IMR-90 (cell line): ENCODE data around the gene PPM1L. TPM values are rescaled to one million over a fixed set of nuclear protein-coding genes. Genes with fewer than 3 reads are reported as not detected.

Experiments used
- ATAC-seq: fragments of 200-7000 bp; cut with Tn5 transposase; 2 replicates; pipeline ENCODE4 v1.9.1; 2020; ENCODE audit warnings: low read depth, mild to moderate bottlenecking, moderate library complexity
- BruUV-seq: library from RNA; stranded (reverse); fragments of 400-500 nt; replicated peaks from 2 replicates; lab custom pipeline; 2021; lab: Mats Ljungman, UMichigan
- CTCF ChIA-PET: fragments of 300-600 bp; formaldehyde crosslinking; extraction: SDS; loops from one replicate; lab custom pipeline; 2021; ENCODE audit warnings: antibody characterized with exemption; lab: Yijun Ruan, JAX
- POLR2A ChIA-PET: fragments of 300-600 bp; sonication (Branson Sonifier 250); formaldehyde crosslinking; loops from one replicate; lab custom pipeline; 2022; ENCODE audit warnings: antibody characterized with exemption; ENCODE audit not compliant: unreplicated experiment; lab: Charles Lee
- DNase-seq: peaks from one replicate; pipeline ENCODE4 v3.0.0; 2013
- H2AFZ ChIP-seq: replicated peaks from 2 replicates; pipeline ENCODE3; 2013; ENCODE audit warnings: low read length, mild to moderate bottlenecking; ENCODE audit not compliant: poor library complexity
- H2AK5ac ChIP-seq: 2 replicates; pipeline ENCODE4 v1.6.1; 2013; ENCODE audit warnings: low read depth, low read length, inconsistent platforms
- H2AK9ac ChIP-seq: replicated peaks from 2 replicates; pipeline ENCODE3; 2013; ENCODE audit warnings: mild to moderate bottlenecking, low read depth, low read length, moderate library complexity; ENCODE audit not compliant: poor library complexity
- H2BK120ac ChIP-seq: 2 replicates; pipeline ENCODE4 v1.6.1; 2013; ENCODE audit warnings: low read depth, low read length, inconsistent platforms
- H2BK15ac ChIP-seq: 3 replicates; pipeline ENCODE4 v1.6.1; 2013; ENCODE audit warnings: low read depth, low read length, inconsistent platforms
- H2BK20ac ChIP-seq: 2 replicates; pipeline ENCODE4 v1.6.1; 2013; ENCODE audit warnings: low read depth, mild to moderate bottlenecking, inconsistent platforms, low read length, moderate library complexity
- H2BK5ac ChIP-seq: 2 replicates; pipeline ENCODE4 v1.6.1; 2013; ENCODE audit warnings: mild to moderate bottlenecking, low read depth, low read length, inconsistent platforms; ENCODE audit not compliant: poor library complexity, severe bottlenecking
- H3K14ac ChIP-seq: replicated peaks from 2 replicates; pipeline ENCODE4 v1.6.1; 2013; ENCODE audit warnings: low read depth, low read length, inconsistent platforms
- H3K18ac ChIP-seq: 2 replicates; pipeline ENCODE4 v1.6.1; 2013; ENCODE audit warnings: low read depth, low read length, control low read depth
- H3K23ac ChIP-seq: 2 replicates; pipeline ENCODE4 v1.6.1; 2013; ENCODE audit warnings: low read depth, low read length, inconsistent platforms
- H3K27ac ChIP-seq: 2 replicates; pipeline ENCODE4 v1.5.1; 2013; ENCODE audit warnings: mild to moderate bottlenecking, control low read depth, low read length; ENCODE audit not compliant: insufficient read depth
- H3K27me3 ChIP-seq: 2 replicates; pipeline ENCODE4 v1.6.1; 2013; ENCODE audit warnings: low read length; ENCODE audit not compliant: control insufficient read depth, insufficient read depth
- H3K36me3 ChIP-seq: 2 replicates; pipeline ENCODE4 v1.6.1; 2013; ENCODE audit warnings: low read length, mixed read lengths; ENCODE audit not compliant: control insufficient read depth, insufficient read depth
- H3K4ac ChIP-seq: 2 replicates; pipeline ENCODE4 v1.6.1; 2013; ENCODE audit warnings: low read depth, low read length, inconsistent platforms
- H3K4me1 ChIP-seq: 2 replicates; pipeline ENCODE4 v1.6.1; 2013; ENCODE audit warnings: low read length, mixed read lengths; ENCODE audit not compliant: control insufficient read depth, insufficient read depth
- H3K4me2 ChIP-seq: 2 replicates; pipeline ENCODE4 v1.6.1; 2013; ENCODE audit warnings: low read depth, mild to moderate bottlenecking, control low read depth, low read length, moderate library complexity
- H3K4me3 ChIP-seq: 2 replicates; pipeline ENCODE4 v1.5.1; 2013; ENCODE audit warnings: low read depth, mild to moderate bottlenecking, control low read depth, low read length, moderate library complexity; ENCODE audit not compliant: insufficient read depth
- H3K56ac ChIP-seq: 2 replicates; pipeline ENCODE4 v1.6.1; 2013; ENCODE audit warnings: low read length, inconsistent platforms; ENCODE audit not compliant: insufficient read depth; ENCODE audit errors: extremely low read depth
- H3K79me1 ChIP-seq, 2 experiments: 2 replicates each; pipeline ENCODE4 v1.6.1; 2013; ENCODE audit warnings: low read length in 2 of 2, inconsistent platforms in 1 of 2, low read depth in 1 of 2
- H3K9ac ChIP-seq: 2 replicates; pipeline ENCODE4 v1.6.1; 2013; ENCODE audit warnings: low read depth, low read length, control low read depth
- H3K9me1 ChIP-seq: 2 replicates; pipeline ENCODE4 v1.6.1; 2013; ENCODE audit warnings: low read length, inconsistent platforms; ENCODE audit not compliant: insufficient read depth
- H3K9me3 ChIP-seq: 2 replicates; pipeline ENCODE4 v1.6.1; 2013; ENCODE audit warnings: low read length; ENCODE audit not compliant: control insufficient read depth, insufficient read depth
- H4K20me1 ChIP-seq: 2 replicates; pipeline ENCODE4 v1.6.1; 2013; ENCODE audit warnings: low read length, inconsistent platforms; ENCODE audit not compliant: insufficient read depth
- H4K5ac ChIP-seq: 2 replicates; pipeline ENCODE4 v1.6.1; 2013; ENCODE audit warnings: mild to moderate bottlenecking, low read depth, low read length, control low read depth
- H4K8ac ChIP-seq, 2 experiments: 2 replicates each; pipeline ENCODE4 v1.6.1; 2013; ENCODE audit warnings: low read depth in 2 of 2, low read length in 2 of 2, control low read depth in 1 of 2, inconsistent platforms in 1 of 2
- H4K91ac ChIP-seq: 2 replicates; pipeline ENCODE4 v1.6.1; 2013; ENCODE audit warnings: low read depth, low read length, inconsistent platforms; ENCODE audit not compliant: insufficient read depth
- MAZ ChIP-seq: IDR thresholded peaks from 2 replicates; pipeline ENCODE4 v1.6.1; 2012; ENCODE audit warnings: low read depth, mild to moderate bottlenecking, low read length, improper control_type of control experiment, moderate library complexity, borderline replicate concordance
- MXI1 ChIP-seq: IDR thresholded peaks from 2 replicates; pipeline ENCODE4 v1.6.1; 2012; ENCODE audit warnings: low read depth, mild to moderate bottlenecking, low read length, moderate library complexity, borderline replicate concordance
- POLR2A ChIP-seq: IDR thresholded peaks from 2 replicates; pipeline ENCODE4 v1.6.1; 2012; ENCODE audit warnings: mild to moderate bottlenecking, low read depth, low read length
- WGBS, 2 experiments: methylation state at CpG; one replicate each; pipeline versions ENCODE4 v1.1.5 to v1.1.7; 2013; ENCODE audit warnings: missing lambda C conversion rate in 2 of 2; ENCODE audit not compliant: insufficient read length in 1 of 2; ENCODE audit errors: extremely low coverage in 2 of 2; 5-methylcytosine and 5-hydroxymethylcytosine counted together
- dilution Hi-C: fragments of 300-500 bp; cut with HindIII; formaldehyde crosslinking; loops from one replicate; pipeline ENCODE4 v1.14.3; 2018; ENCODE audit warnings: low sequenced_read_pairs; ENCODE audit not compliant: unreplicated experiment
- in situ Hi-C: fragments of 300-500 bp; cut with MboI; formaldehyde crosslinking; loops from 3 replicates; pipeline ENCODE4 v1.14.3; 2019; ENCODE audit warnings: low sequenced_read_pairs, inconsistent platforms, mixed read lengths
- intact Hi-C: fragments of 100-400 bp; cut with micrococcal nuclease; formaldehyde crosslinking; loops from 2 replicates; pipeline ENCODE4 v1.10.0; 2022
- polyA plus RNA-seq, 3 experiments: library from polyadenylated mRNA; depleted of rRNA; stranded (reverse); fragments of >200 nt; gene quantifications; 2 replicates each; pipeline ENCODE4 v1.2.3, GENCODE V29; 2012; ENCODE audit warnings: low replicate concordance in 1 of 3
- total RNA-seq: library from RNA; depleted of rRNA; stranded (reverse); fragments of >200 nt; gene quantifications from 2 replicates; pipeline ENCODE4 v1.2.3, GENCODE V29; 2012
- TF ChIP-seq, protein P1 (sequence below): fragments of 150-350 bp; IDR thresholded peaks from 2 replicates; pipeline ENCODE4 v1.6.1; 2016; ENCODE audit warnings: low read depth, mild to moderate bottlenecking, low read length, moderate library complexity, borderline replicate concordance
- TF ChIP-seq, protein P2 (sequence below): conservative IDR thresholded peaks from 2 replicates; pipeline ENCODE4 v1.5.1; 2012; ENCODE audit warnings: mild to moderate bottlenecking, low read depth, low read length, improper control_type of control experiment

Gene PPM1L
- total and polyA plus RNA-seq, 2 of the 4 experiments (the other 2 are of a cell fraction): 0.14 to 0.18 TPM

DNA sequence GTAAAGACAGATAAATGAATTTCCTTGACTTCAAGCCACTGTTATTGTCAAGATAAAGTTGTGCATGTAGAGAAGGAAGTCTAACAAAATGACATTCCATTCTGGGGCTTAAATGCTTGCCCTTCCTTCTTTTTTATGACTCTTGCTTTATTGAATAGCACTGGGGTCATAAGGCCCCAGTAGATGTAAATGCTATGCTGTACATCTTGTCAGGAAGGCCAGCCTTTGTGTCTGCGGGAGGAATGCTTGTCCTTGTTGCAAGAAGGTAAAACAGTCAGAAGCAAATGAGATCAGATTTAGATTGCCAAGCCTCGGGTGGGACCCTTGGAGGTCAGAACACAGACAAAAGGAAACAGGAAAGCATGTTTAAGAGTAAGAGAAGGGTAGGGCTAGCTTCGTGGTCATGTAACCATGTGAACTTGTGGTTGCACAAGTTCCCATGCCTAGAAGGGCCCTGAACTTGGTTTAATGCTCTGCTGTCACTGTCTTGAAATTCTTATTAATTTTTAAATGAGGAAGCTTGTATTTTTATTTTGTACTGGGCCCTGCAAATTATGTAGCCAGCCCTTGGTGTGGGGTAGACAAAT is 81.5 kb downstream of the PPM1L start:
- dilution Hi-C loops (no loop called here), in situ Hi-C loops (no loop called here), intact Hi-C loops (no loop called here)
- no peaks in the 10 kb centered on the region for H3K4me1 ChIP-seq
- no peak overlapping the region for H3K18ac ChIP-seq
- TF ChIP-seq MXI1 (no peak), MAZ (no peak), POLR2A (no peak)
- TF ChIP-seq, protein P1, sequence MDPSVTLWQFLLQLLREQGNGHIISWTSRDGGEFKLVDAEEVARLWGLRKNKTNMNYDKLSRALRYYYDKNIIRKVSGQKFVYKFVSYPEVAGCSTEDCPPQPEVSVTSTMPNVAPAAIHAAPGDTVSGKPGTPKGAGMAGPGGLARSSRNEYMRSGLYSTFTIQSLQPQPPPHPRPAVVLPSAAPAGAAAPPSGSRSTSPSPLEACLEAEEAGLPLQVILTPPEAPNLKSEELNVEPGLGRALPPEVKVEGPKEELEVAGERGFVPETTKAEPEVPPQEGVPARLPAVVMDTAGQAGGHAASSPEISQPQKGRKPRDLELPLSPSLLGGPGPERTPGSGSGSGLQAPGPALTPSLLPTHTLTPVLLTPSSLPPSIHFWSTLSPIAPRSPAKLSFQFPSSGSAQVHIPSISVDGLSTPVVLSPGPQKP: no peak
- TF ChIP-seq, protein P2, sequence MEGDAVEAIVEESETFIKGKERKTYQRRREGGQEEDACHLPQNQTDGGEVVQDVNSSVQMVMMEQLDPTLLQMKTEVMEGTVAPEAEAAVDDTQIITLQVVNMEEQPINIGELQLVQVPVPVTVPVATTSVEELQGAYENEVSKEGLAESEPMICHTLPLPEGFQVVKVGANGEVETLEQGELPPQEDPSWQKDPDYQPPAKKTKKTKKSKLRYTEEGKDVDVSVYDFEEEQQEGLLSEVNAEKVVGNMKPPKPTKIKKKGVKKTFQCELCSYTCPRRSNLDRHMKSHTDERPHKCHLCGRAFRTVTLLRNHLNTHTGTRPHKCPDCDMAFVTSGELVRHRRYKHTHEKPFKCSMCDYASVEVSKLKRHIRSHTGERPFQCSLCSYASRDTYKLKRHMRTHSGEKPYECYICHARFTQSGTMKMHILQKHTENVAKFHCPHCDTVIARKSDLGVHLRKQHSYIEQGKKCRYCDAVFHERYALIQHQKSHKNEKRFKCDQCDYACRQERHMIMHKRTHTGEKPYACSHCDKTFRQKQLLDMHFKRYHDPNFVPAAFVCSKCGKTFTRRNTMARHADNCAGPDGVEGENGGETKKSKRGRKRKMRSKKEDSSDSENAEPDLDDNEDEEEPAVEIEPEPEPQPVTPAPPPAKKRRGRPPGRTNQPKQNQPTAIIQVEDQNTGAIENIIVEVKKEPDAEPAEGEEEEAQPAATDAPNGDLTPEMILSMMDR: no peak
- H3K4me3 ChIP-seq: no peak overlapping the region
- no peak overlapping the region for H3K9ac ChIP-seq
- no peaks in the 10 kb centered on the region for H3K27me3 ChIP-seq
- no peak overlapping the region for H3K4ac ChIP-seq
- H2AFZ ChIP-seq: no peak overlapping the region
- H2BK20ac ChIP-seq: no peak overlapping the region
- DNase-seq (no peak), ATAC-seq (no peak)
- ChIA-PET POLR2A (no interaction called here), CTCF (no interaction called here)
- H4K20me1 ChIP-seq: no peaks in the 10 kb centered on the region
- H2BK5ac ChIP-seq: no peak overlapping the region
- no peak overlapping the region for H3K14ac ChIP-seq
- H3K56ac ChIP-seq: no peak overlapping the region
- H2BK120ac ChIP-seq: no peak overlapping the region
- no peak overlapping the region for H2AK5ac ChIP-seq
- H3K36me3 ChIP-seq: no peaks in the 10 kb centered on the region
- H3K4me2 ChIP-seq: no peak overlapping the region
- H2BK15ac ChIP-seq: no peak overlapping the region
- no peak overlapping the region for H4K8ac ChIP-seq
- WGBS, 2 experiments: 11% methylated on average over 3 of the region's 3 CpGs; no CpG with 5 or more reads in 1 of the 2 experiments
- BruUV-seq: no TSS peak
- no peak overlapping the region for H4K5ac ChIP-seq
- H2AK9ac ChIP-seq: no peak overlapping the region
- no peaks in the 10 kb centered on the region for H3K9me1 ChIP-seq
- no peak overlapping the region for H3K27ac ChIP-seq
- H3K9me3 ChIP-seq: no peaks in the 10 kb centered on the region
- no peak overlapping the region for H3K23ac ChIP-seq
- no peaks in the 10 kb centered on the region for H3K79me1 ChIP-seq
- H4K91ac ChIP-seq: no peak overlapping the region
